NCI-H1048 (cell line): Measurements from ENCODE around the gene CACNA1D.
"Not testable (repeated sequence)": the region's sequence is repeated elsewhere in the genome, so short reads cannot be mapped to it uniquely, and the experiment has no call there.

Experiments
- DNase-seq: peaks from one replicate; lab custom pipeline; 2025; lab: John Stamatoyannopoulos, UW

CACNA1D gene

GRCh38 chr3:53657651-53658050, 163.2 kb downstream of the CACNA1D start:
- DNase-seq: no peak

- DNase-seq: no peak
These were observed 164.3 kb downstream of the CACNA1D start for GRCh38 chr3:53658613-53659193.

GRCh38 chr3:53659996-53660395, 165.6 kb downstream of the CACNA1D start:
- DNase-seq: no peak

GRCh38 chr3:53661480-53661879, 167.1 kb downstream of the CACNA1D start:
- no peak for DNase-seq

- DNase-seq: not testable (repeated sequence)
These were observed 170.4 kb downstream of the CACNA1D start for GRCh38 chr3:53664812-53665211.

- no peak for DNase-seq
These were observed 171.4 kb downstream of the CACNA1D start for GRCh38 chr3:53665608-53666425.

GRCh38 chr3:53668872-53669271, 174.5 kb downstream of the CACNA1D start:
- DNase-seq: no peak

GRCh38 chr3:53670721-53671120, 176.3 kb downstream of the CACNA1D start:
- no peak for DNase-seq

GRCh38 chr3:53671192-53671960, 177.0 kb downstream of the CACNA1D start:
- DNase-seq: no peak

- DNase-seq: no peak
These were observed 177.5 kb downstream of the CACNA1D start for GRCh38 chr3:53671961-53672299.

GRCh38 chr3:53672981-53673380, 178.6 kb downstream of the CACNA1D start:
- DNase-seq: no peak

- no peak for DNase-seq
These were observed 179.4 kb downstream of the CACNA1D start for GRCh38 chr3:53673722-53674350.

- DNase-seq: no peak
These were observed 180.2 kb downstream of the CACNA1D start for GRCh38 chr3:53674582-53674981.

GRCh38 chr3:53675022-53675697, 180.7 kb downstream of the CACNA1D start:
- no peak for DNase-seq

- DNase-seq: no peak
These were observed 181.5 kb downstream of the CACNA1D start for GRCh38 chr3:53675942-53676341.

GRCh38 chr3:53677413-53677812, 183.0 kb downstream of the CACNA1D start:
- DNase-seq: no peak

GRCh38 chr3:53680028-53680427, 185.6 kb downstream of the CACNA1D start:
- DNase-seq: no peak

- no peak for DNase-seq
These were observed 188.4 kb downstream of the CACNA1D start for GRCh38 chr3:53682807-53683206.

- DNase-seq: no peak
These were observed 193.7 kb downstream of the CACNA1D start for GRCh38 chr3:53688066-53688465.

GRCh38 chr3:53688989-53689388, 194.6 kb downstream of the CACNA1D start:
- DNase-seq: no peak

GRCh38 chr3:53689681-53690080, 195.3 kb downstream of the CACNA1D start:
- DNase-seq: no peak

- DNase-seq: no peak
These were observed 196.1 kb downstream of the CACNA1D start for GRCh38 chr3:53690521-53690920.
